Measurements from ENCODE around the gene RENBP.

Gene RENBP

DNA sequence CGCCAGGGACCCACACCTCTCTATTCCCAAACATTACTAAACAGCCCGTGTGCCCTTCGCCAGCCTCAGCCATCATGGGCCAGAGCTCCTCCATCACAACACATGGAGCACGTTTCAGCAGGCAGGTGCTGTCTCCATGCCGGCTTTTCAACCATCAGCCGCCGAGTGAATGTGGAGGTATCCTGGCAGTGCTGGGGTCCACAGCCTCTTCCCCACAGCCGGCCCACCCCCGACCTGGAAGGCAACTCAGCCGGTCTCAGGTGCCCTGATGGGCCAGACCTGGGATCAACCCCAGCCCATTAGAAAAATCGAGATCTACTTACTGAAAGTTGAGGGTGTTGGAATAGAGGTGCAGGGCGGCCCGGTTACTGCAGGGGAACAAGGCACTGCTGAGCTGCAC lies 12.7 kb downstream of the RENBP start:
- DNase-seq, result no peak

DNA sequence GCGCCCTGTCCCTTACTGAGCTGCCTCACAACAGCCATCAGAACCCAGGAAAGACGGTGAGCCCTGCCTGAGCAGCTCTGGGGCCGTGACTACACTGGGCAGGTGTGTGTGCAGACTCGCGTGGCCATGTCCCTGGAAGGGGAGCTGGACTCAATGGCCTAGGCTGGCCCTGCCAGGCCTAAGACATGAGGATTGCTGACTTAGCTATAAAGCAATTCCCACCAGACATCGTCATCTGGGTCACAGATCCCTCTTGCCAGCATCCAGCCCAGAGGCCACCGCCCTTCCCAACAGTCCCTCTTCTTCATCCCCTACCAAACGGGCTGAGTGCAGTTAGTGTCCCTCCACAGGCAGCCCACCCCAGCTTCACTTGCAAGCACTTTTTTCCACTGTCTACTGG lies 13.3 kb downstream of the RENBP start:
- DNase-seq, result no peak

DNA sequence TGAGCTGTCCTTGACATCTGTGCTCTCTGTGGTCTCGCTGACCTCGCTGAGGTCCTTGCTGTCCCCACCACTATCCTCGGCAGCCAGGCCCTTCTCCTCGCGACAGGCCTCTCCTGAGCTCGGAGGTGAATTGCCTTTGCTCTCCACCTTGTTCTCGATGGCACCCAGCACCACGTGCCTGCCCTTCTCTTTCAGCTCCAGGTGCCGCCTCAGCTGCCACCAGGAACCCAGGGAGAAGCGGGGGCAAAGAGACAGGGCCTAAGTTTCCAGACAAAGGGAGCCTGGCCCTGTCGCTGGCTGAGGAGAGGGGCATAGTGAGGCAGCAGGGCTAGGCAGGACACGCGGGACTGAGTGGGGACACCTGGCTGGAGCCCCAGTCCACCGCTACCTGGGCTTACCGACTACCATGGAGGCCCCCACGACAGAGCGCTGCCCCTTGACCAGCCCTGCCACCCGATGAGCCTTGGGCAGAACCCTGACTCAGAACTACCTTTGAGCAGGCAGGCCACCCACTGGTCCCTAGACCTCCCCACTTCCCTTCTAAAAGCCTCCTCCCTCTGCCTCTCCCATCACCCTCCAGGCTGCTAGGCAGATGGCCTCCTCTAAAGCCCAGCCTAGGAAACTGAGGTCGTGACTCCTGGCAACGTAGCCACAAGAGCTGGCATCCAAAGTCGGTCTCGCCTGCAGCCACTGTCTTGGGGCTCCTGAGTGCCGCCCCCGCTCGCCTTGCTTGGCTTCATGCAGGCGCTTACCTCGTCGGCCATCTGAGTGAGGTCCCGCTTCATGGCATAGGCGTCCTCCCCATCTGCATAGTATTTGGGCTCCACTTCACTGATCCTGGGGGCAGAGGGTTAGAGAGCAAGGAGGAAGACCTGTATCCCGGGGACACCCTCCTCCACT lies 14.2 kb downstream of the RENBP start:
- no peak for DNase-seq

DNA sequence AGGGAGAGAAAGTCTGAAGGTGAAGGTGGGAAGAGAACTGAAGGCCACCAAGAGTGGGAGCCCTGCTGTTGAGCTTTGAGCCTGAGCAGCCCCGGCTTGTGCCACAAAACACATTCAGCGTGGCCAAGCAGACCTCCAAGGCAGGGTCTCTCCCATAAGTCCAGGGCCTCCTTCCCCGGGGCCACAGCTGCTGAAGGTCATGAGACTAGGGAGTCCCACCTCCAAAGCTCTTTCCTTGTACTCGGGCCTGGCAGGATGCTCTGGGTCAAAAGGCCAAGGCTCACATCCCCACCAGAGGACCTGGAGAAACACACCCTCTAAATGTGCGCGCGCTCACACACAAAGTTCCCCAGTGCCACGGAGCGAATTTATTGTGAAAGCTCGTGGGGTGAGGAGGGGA lies 14.9 kb downstream of the RENBP start:
- no peak for DNase-seq

DNA sequence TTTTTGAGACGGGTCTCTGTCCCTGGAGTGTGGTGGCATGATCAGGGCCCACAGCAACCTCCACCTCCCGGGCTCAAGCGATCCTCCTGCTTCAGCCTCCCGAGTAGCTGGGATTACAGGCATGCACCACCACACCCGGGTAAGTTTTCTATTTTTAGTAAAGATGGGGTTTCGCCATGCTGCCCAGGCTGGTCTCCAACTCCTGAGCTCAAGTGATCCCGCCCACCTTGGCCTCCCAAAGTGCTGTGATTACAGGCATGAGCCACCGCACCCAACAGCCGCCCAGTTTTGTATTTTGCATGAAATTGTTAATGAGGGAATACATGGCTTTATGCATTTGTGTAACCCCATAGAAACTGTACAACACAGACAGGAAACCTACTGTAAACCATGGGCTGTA lies 15.6 kb downstream of the RENBP start:
- DNase-seq, result no peak

DNA sequence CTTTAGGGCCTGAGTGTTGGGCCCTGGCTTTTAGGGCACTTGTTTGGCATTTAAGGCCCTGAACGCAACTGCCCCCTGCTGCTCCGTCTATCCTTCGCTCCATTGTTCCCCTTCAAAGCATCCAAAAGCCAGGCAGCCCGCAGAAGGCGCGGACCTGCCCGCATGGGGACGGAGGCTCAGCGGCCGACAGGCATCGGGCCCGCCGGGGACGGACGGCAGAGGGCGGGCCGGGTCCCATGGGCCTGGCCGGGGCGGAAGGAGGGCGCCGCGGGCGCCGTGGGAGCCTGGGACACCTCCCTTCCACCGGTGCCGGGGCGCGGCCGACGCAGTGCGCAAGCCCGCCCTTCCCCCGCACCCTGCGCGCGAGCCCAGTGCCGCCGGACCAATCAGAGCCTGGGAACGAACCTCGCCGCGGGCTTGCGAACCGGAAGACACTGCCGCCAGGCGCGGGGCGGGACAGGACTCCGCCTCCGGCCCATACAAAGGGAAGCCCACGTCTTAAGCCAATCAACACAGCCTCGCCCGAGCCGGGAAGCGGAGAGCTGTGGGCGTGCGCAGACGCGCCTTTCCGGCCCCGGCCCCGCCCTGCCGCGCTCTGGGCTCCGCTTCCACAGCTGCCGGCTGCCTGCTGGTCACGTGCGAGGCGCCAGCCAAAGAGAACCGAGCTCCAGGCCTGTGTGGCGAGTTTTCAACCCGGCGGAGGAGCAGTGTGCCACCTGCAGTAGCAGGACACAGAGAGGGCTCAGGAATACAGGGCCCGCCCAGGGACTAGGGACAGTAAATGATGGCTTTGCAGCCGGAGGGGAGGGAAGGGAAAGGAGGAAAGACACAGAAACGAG lies 16.3 kb downstream of the RENBP start:
- peak; percentile 96 for DNase-seq

DNA sequence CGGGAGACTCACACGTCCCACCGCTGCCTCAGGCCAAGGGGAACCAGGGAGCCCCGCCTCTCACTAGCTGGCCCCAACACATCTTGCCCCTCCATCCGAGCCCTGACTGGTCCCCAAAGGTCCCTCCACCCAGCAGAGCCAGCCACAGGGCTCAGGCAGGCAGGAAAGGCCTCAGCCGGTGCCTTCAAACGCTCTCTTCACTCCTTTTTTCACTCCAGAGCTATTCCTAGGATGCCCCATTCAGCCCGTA lies 16.8 kb downstream of the RENBP start:
- peak; percentile 37 for DNase-seq

DNA sequence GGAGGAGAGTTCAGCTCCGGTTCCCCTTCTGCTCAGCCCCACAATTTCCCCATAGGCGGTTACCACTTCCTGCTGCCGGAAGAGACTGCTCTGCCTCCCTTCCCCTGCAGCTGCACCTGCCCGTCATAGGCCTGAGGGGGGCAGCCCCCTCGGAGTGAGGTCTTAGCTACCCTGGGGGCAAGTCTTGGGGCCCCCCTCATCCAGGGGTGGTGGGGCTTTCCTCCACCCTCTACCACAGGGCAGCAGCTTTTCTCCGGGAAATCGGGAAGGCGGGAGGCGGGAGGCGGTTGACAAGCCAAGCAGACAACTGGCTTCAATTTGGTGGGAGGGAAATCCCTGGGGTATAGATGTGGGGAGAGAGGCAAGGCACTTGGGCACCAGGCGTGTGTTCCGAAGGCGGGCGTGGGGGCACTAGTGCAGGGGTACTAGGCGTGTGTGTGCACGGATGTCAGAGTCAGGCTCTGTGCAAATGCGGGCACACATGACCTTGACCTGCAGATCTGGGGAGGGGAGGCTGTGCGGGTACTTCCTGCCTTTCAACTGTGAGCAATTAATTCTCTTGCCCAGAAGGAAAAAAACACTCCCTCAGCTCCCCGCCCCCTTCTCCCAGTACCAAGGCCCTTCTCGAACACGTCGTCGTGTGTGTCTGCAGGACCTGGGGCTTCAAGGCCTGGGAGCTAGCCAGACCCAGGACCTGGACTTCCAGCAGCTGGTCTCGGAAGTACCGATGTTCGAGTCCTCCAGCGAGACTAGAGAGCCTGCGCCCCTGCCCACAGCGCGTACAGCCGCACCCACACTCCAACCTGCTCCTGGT lies 17.4 kb downstream of the RENBP start:
- peak; percentile 52 for DNase-seq

DNA sequence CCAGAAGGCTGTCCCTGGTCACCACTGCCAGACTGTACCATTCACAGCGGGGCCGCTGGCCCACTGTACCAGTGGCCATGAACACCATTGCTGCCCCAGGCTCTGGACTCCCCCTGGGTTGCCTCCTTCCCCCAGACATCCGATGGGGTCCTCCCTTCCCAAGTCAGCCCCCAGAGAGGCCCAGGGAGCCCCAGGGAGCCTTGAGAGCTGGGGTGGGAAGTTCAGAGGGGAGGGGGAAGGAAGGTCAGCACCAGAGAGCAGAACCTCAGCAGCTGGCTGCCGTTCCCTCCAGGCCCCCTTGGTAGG lies 17.9 kb downstream of the RENBP start:
- DNase-seq, result no peak

DNA sequence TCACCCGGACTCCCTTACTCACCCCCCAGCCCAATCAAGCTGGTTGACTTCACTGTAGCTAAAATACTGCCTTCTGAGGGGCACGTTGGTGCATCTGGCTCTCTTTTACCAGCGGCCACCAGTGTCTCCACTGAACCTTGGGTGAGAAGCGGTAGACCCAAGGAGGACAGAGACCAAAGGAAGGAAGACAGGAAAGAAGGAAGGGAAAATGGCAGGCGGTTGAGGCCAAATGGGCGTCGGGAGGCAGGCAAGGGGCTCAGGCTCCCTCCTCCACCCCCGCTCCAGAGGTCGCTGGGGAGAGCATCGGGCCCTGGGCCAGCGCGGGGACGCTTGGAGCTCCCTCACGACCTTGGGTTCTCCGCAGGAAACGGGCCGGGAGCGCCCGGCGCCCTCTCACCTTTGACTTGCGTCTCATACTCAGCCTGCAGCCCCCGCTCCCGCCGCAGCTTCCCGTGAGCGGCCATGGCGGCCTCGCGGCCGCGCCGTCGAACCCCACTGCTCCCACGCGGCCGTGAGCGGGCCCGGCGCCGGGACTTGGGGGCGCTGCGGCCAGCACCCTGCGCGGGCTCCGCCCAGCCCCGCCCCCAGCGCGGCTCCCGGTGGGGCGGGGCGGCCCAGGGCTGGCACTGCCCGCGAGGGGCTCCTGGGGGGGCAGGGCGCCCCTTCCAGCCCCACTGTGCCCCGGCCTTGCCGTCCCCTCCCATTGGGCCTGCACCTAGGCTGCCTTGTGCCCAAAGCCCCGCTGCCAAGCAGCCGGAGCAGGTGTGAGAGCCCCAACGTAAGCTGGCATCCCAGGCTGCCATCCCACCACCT lies 18.5 kb downstream of the RENBP start, which contains the start of gene ARHGAP4:
ARHGAP4 (minus strand) TSS at position 526 of the 813 bp plus-strand sequence; CDS start at position 464, 62 bp downstream.
- no peak for DNase-seq

DNA sequence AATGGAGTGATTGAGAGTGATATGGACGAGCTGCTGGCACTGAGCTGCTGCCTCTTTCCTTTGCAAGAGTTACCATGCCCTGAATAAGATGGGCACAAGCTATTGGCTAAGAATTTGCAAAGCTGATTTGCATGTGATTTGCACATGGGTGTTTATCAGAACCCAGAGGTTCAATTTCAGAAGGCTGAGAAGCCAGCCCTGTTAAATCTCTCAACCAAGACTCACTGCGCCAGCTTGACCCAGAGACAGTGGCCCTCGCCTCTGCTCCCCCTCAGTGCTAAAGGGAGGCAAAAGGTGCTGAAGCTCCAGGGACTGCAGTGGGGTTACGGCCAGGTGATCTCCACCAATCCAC lies 19.1 kb downstream of the RENBP start:
- no peak for DNase-seq

DNA sequence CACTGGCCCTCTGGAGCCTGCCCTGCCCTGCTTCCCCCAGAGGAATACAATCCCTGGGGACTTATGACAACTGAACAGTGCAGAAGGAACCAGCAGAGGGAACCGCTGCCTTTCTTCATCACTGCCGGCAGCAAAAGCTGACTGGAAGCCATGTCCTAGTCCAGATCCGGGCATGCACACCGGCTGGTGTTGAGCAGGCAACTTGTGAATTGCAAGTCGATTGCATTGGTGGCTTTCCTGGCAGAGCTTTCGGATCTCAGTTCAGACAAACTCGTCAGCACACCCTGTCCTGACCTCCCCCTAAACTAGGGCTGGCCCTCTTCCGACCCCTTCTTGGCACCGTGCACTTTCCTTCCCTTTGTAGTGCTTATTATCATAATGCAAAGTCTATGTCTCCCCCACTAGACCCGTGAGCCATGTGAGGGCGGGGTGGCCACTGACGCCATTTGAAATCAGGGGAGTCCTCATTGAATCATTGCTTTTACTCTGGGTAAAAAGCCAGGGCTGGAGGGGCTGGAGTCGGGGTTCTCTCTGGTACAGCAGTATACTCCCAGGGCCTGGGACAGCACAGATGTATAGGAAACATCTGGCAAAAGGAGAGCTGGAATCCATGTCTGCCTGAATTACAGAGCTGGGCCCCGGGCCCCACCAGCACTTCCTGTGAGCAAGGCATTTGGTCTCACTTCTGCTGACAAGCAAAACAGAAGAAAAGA lies 20.1 kb downstream of the RENBP start:
- DNase-seq, result peak; percentile 20

DNA sequence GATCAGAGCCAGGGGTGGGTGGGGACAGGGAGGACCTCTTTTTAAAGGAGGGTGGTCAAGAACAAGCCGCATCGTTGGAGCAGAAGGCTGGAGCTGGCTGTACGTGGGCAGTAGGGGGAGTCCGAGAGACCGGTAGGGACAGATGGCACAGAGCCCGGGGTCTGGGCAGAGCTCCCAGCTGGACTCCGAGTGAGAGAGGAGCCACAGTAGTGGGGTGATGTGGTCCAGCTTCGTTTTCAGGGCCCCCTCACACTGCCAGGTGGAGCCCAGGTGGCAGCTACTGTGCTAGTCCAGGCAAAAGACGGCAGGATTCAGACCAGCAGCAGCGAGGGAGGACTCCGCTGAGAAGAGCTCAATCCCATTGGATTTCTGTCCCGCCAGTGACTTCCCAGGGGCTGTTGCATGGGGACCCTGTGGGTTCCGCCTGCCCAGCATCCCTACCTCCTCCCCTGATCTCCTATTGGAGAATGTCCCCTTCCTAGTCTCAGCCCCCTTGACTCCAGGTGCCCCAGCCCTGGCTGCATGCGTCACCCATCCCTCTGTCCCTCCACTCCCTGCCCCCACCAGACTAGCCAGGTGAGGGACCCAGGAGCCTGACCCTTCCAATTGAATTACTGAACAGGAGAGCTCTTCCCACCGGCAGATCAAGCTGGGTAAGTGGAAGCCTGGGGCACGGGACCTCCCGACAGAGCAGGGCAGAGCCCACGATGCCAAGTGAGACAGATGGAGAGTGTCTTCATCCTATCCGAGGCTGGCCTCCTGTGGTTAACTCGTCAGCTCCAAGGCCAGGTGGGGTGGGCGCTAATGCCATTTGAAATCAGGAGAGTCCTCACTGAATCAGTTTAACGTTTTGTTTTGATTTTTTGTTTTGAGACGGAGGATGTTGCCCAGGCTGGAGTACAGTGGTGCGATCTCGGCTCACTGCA lies 21.2 kb downstream of the RENBP start:
- DNase-seq, result peak; percentile 36

DNA sequence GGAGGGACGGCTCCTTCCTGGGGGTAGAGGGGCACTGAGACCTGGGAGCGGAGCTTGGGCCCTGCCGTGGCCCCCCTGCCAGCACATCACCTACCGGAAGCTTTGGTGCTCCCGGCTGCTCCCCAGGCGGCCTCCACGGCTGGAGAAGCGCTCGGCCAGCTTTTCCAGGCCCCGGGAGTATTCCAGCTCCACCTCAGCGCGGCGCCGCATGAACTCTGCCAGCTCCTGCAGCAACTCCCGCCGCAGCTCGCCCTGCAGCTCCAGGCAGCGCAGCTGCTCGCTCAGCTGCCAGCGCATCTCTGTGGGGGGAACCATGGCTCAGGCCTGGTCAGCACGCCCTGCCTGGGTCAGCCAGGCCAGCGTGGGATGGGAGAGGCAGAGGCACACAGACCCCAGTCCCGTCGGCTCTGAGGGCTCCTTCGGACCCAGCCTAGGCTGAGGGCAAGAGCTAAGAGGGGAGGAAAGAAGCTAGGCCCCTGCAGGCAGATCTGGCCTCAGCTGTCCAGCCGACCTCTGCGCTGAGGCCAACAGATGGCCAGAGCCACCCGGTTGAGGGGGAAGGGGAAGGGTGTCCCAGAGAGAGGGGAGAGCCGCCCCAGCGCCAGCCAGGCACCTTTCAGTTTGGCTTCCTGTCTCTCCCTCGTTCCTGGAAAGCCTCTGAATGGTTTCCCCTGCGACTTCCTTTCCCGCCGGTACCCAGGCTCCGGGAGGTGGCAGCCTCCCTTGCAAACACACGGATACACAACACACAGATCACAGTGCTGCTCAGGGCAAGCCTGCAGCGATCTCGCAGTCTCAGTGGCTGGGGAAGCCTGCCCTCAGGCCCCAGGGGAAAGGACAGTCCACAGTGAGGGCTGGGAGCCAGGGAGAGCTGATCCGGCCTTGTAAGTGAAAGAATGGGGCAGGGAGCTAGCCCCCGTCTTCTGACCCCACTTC lies 22.7 kb downstream of the RENBP start:
- DNase-seq, result peak; percentile 43

DNA sequence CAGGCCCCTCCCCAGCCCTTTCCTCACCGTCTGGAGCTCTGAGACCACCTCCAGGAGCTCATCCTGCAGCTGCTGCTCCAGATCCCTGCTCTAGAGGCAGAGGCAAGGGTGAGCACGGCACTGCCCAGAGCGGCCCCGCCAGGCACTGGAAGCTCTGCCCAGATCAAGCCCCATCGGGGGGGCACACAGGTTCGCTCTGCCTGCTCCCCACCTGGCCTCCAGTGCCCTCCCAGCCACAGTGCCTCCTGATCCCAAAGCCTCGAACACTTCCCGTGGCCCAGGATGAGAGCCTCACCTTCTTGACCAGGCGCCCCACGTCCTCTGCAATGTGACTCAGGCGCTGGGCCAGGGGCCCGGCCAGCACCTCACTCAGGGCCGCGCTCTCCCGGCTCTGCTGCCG lies 23.4 kb downstream of the RENBP start:
- no peak for DNase-seq

DNA sequence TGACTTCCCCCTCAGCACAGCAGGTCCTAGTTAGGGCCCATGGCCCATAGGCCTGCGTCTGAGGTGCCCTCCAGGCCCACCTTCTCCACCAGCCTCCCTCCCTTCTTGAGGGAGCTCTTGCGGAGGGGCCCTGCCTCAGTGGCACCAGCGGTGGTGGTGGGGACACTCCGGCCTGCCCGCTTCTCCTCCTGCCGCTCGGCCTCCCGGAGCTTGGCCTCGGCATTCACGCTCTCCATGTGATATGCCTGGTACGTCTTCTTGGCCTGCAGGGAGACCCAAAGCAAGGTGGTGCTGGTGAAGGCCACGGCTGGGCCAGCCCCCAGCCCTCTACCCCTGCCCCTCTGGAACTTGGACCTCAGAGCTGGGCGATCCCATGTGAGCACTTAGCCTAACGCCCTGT lies 23.9 kb downstream of the RENBP start:
- no peak for DNase-seq

DNA sequence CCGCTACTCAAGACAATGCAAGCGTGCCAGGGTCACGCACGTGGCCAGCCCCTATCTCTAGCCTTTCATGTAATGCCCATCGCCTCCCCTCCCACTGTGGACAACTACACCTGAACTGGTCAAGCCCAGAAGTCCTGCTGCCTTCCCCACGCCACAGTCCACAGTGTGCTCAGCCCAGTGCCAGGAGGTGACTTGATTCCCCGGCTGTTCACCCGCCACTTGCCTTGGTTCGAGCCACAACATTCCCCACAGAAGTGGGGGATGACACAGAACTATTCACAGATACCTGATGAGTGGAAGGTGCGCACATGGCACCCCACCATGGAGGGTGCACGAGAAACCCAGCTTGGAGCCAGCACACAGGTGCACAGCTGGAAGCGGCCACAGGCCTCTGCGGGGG lies 25.2 kb downstream of the RENBP start:
- DNase-seq, result no peak

DNA sequence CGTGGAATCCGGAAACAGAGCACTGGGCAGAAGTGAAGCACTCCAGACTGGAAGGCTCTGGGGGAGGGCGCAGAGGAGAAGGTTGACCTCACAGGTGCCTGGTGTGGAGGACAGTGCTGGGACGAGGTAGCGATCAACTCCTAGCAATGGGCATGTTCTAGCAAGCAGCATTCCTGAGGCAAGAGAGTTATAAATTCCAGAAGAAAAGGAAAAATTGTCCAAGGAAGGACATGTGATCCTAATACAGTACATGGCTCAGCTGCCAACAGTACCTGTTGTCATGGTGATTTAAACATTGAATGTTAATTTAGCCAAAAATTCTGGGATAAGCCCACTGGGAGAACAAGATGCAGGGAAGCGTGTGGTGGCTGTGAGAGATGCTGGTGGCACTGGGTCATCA lies 26.6 kb downstream of the RENBP start:
- no peak for DNase-seq

DNA sequence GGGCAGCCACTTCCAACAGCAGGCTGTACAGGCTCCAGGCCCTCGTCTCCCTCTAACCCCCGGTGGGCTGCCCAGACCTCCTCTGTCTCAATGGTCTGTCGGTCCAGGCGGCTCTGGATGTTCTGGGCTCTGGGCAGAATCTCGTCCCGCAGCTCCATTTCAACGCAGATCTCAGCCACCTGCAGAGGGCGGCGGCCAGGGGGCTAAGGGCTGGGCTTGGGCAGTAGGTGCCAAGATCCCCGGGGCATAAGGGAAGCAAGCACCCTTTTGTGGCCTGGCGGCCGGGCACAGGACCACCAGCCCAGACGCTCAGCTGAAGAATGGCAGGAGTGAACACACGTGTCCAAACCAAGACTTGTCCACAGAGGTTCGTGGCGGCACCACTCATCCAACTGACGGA lies 30.7 kb downstream of the RENBP start:
- DNase-seq, result no peak

DNA sequence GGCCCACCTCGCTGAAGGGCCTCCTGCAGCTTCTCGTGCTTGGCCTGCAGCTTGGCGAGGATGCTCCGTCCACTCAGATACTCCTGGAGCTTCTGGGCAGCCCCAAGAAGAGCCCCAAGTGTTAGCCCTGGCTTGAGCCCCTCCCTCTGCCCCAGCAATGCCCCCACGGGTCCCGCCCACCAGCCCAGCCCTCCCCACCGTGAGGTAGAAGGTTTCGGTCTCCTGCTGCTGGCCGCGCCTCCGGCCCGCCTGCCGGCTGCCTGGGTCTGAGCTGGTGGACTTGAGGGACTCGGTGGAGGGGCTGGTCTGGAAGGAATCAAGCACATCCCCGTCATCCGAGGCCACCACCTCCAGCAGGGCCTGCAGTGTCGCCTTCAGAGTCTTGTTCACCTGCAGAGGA lies 31.2 kb downstream of the RENBP start:
- no peak for DNase-seq

Measured in NCI-H1694 treated with DMSO at 0.1 percent for 48 hours (cell line).